ENCODE results near the gene ESCO1. TPM values are rescaled to one million over a fixed set of nuclear protein-coding genes. Genes with fewer than 3 reads are reported as not detected.
A peak's percentile ranks its signal among the peaks of the same experiment; 100 is the strongest.

ESCO1 gene
- total and polyA plus RNA-seq, 2 of the 13 experiments (the other 11 are each of a cell fraction or from before 2014, with no cell fraction given), result 6.3 to 19.4 TPM

GRCh38 chr18:21612125-21613039 is 11.9 kb upstream of the ESCO1 start, which contains the start of gene SNRPD1 (continued):
- TF ChIP-seq GPBP1L1 (CRISPR knock-in tag; IDR thresholded peaks at IDR 0.05), result no peak
- no peak for TF ChIP-seq TCF7L2 (IDR thresholded peaks at IDR 0.05; ENCODE audit: low read depth, low read length)
- TF ChIP-seq MXI1 (IDR thresholded peaks at IDR 0.05; ENCODE audit: borderline replicate concordance, low read depth, low read length), result peak; percentile 83; the same call in 1 of the 3 replicates
- TF ChIP-seq GABPA (IDR thresholded peaks at IDR 0.05; ENCODE audit: low read depth, low read length), result peak; percentile 93
- TF ChIP-seq GABPA (CRISPR knock-in tag; IDR thresholded peaks at IDR 0.05; ENCODE audit: low read depth), result peak; percentile 96
- peak; percentile 96; the same call in 1 of the 2 replicates for TF ChIP-seq NR0B2 (CRISPR knock-in tag; IDR thresholded peaks at IDR 0.05)
- peak; percentile 99 for TF ChIP-seq KAT8 (CRISPR knock-in tag; IDR thresholded peaks at IDR 0.05)
- TF ChIP-seq ZNF383 (CRISPR knock-in tag; IDR thresholded peaks at IDR 0.05; ENCODE audit: borderline replicate concordance), result no peak
- TF ChIP-seq CCAR2 (optimal IDR thresholded peaks at IDR 0.05; ENCODE audit: low read depth, low read length), result peak; percentile 79
- peak; percentile 75 for TF ChIP-seq ZBTB21 (CRISPR knock-in tag; IDR thresholded peaks at IDR 0.05)
- TF ChIP-seq PLRG1 (conservative IDR thresholded peaks at IDR 0.05), result no peak
- peak; percentile 82; the same call in 1 of the 2 replicates for TF ChIP-seq ZNF678 (CRISPR knock-in tag; IDR thresholded peaks at IDR 0.05)
- peak; percentile 81; the same call in 1 of the 2 replicates for TF ChIP-seq TOE1 (CRISPR knock-in tag; IDR thresholded peaks at IDR 0.05)
- peak; percentile 95 for TF ChIP-seq SALL1 (CRISPR knock-in tag; IDR thresholded peaks at IDR 0.05)
- peak; percentile 83; the same call in 1 of the 2 replicates for TF ChIP-seq SRY (CRISPR knock-in tag; IDR thresholded peaks at IDR 0.05)
- peak; percentile 93 for TF ChIP-seq NAIF1 (CRISPR knock-in tag; IDR thresholded peaks at IDR 0.05; ENCODE audit: borderline replicate concordance)
- TF ChIP-seq, protein P1, sequence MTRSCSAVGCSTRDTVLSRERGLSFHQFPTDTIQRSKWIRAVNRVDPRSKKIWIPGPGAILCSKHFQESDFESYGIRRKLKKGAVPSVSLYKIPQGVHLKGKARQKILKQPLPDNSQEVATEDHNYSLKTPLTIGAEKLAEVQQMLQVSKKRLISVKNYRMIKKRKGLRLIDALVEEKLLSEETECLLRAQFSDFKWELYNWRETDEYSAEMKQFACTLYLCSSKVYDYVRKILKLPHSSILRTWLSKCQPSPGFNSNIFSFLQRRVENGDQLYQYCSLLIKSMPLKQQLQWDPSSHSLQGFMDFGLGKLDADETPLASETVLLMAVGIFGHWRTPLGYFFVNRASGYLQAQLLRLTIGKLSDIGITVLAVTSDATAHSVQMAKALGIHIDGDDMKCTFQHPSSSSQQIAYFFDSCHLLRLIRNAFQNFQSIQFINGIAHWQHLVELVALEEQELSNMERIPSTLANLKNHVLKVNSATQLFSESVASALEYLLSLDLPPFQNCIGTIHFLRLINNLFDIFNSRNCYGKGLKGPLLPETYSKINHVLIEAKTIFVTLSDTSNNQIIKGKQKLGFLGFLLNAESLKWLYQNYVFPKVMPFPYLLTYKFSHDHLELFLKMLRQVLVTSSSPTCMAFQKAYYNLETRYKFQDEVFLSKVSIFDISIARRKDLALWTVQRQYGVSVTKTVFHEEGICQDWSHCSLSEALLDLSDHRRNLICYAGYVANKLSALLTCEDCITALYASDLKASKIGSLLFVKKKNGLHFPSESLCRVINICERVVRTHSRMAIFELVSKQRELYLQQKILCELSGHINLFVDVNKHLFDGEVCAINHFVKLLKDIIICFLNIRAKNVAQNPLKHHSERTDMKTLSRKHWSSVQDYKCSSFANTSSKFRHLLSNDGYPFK (CRISPR knock-in tag; IDR thresholded peaks at IDR 0.05; ENCODE audit: borderline replicate concordance), result peak; percentile 97
- peak; percentile 92 for TF ChIP-seq ZHX1 (CRISPR knock-in tag; IDR thresholded peaks at IDR 0.05; ENCODE audit: low read depth)
- TF ChIP-seq ZBTB3 (CRISPR knock-in tag; IDR thresholded peaks at IDR 0.05; ENCODE audit: borderline replicate concordance, low read depth), result peak; percentile 85; the same call in 1 of the 2 replicates
- peak; percentile 90 for TF ChIP-seq ZNF564 (CRISPR knock-in tag; IDR thresholded peaks at IDR 0.05)
